Hippocampal formation (tissue), 2 donors: ENCODE measurements around the gene LKAAEAR1.

Experiments
- DNase-seq, 2 donors: peaks; one replicate each; lab custom pipeline; 2025; lab: John Stamatoyannopoulos, UW

LKAAEAR1 gene

DNA sequence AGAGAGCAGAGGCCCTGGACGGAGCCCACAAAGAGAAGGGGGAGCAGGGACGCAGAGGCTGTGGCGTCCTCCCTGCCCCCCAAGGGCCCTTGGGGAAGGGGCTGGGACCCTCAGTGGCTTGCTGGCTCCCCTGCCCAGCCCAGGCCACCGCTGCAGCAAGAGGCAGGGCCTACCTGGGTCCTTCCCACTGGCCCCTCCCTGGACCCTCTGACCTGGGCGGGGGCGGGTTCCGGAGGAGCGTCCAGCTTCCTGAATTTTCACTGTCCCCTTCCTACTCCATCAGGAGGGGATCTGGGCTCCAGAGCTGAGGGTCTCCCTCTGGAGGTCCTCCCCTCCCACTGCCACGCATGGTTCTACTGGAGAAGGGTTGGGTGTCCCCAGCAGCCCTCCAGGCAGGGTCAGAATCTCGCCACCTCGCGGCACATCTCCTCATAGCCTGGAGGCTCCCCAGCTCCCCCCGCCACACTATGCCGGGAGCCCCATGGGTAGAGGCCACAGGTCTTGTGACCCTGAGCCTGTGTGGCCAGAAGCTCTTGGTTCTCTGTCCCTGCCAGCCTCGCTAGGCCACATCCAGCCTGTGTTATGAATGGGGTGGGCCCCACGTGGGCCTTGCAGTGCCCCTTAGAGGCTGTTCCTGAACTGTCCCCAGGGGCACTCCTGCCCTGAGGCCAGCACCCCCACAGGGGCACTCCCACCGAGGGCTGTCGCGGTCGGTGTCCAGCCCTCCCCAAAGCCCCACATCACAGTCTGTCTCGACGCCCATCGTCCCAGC is 33.8 kb downstream of the LKAAEAR1 start:
- DNase-seq: no peak

DNA sequence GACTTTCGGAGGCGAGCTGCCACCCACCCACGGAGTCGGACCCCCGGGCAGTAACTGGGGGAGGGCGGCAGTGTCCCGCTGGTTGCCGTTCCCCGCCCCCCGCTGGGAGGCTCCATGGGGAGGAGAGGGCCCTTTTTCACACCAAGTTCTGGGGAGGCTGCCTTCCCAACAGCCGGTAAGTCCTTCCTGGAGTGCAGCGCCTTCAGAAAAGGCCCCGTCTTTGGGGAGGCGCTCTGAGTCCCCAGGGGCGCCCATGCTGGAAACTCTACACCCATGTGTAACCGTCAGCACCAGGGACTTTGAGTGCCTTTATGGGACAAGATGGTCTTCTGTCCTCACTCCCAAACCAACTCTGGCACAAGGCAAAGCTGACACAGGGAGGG is 34.3 kb downstream of the LKAAEAR1 start:
- DNase-seq: no peak

DNA sequence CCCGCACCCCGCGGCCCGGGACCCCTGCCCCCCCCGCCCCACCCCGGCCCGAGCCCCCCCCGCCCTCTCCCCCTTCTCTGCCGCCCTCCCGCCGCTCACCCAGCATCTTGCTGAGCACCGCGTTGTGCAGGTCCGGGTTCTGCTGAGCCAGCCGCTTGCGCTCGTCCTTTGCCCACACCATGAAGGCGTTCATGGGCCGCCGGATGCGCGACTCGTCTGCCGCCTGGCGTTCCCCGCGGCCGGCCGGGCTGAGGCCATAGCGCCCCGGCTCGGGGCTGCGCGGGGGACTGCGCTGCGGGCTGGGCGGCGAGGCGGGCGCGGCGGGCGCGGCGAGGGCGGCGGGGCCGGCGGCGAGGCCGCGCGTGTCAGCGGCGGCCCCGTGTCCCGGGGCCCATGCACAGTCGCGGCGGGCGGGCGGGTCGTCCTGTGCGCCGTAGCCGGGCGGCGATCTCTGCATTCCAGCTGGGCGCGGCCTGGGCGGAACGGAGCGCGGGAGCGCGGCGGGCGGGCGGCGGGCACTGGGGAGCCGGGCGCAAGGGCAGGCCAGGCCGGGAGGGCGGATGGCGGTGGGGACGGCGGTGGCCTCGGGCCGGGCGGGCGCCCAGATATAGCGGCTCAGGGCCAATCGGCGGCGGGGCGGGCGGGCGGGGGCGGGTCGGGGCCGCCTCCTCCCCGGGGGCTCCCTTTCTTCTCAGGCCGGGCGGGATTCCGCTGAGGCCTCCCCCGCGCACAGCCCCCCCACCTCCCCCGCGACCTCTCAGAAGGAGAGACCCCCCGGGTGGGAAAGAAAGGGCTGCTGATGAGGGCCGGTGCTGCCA is 34.9 kb downstream of the LKAAEAR1 start, which contains the start of gene SOX18:
Gene SOX18, minus strand, starts transcription at position 580 of the 818 bp plus-strand sequence. Its CDS starts 123 bp downstream, at position 457.
- DNase-seq: no peak

DNA sequence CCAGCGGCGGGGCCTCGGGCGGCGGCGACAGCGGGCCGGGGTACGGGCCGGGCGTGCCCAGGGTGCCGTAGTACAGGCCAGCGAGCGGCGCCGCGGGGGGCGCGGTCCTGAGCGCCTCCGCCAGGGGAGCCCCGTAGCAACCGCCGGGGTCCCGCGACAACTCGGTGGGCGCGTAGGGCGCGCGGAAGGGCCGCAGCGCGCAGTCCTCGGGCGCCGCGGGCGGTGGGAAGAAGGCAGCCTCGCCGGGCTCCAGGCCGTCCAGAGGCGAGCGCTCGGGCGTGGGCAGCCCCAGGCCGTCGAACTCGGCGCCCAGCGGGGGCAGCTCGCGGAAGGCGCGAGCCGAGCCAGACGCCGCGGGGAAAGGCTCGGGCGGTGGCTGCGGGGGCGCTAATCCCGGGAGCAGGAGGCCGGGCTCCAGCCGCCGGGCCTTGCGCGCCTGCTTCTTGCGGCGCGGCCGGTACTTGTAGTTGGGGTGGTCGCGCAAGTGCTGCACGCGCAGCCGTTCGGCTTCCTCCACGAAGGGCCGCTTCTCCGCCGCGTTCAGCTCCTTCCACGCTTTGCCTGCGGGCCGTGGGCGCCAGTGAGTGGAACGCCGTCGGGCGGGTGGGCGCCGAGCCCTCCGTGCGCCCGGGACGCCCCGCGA is 35.7 kb downstream of the LKAAEAR1 start:
- DNase-seq: no peak

DNA sequence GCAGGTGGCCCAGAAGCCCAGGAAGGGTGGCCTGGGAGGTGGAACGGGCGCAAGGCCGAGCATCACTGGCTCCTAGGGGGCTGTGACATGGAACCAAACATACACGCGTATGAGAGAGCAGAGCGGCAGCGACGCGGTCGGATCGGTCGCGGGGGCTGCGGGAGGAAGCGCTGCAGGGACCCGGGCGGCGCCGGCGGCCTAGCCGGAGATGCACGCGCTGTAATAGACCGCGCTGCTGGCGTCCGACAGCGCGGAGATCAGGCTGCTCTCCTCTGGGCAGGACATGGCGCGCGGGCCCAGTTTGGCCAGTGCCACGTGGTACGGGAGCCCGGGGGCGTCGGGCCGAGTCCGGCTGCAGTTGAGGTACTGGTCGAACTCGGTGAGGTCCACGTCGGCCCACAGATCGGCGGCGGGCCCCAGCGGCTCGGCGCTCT is 36.2 kb downstream of the LKAAEAR1 start:
- no peak for DNase-seq

DNA sequence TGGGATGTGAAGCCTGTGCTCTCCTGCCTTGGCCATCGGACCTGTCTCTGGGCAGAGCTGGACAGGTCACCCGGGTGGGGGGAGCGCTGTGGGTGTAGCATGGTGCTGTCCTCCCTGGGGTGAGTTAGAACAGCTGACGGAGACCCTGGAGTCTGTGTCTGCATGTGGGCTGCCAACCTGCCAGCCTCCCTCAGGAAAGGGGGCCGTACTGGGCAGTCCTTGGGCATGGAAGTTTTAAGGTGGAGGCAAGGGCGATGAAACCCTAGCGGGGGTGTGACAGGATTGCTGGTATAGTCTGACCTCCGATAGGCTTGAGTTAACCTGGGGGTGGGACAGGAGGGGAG is 37.2 kb downstream of the LKAAEAR1 start:
- no peak for DNase-seq

DNA sequence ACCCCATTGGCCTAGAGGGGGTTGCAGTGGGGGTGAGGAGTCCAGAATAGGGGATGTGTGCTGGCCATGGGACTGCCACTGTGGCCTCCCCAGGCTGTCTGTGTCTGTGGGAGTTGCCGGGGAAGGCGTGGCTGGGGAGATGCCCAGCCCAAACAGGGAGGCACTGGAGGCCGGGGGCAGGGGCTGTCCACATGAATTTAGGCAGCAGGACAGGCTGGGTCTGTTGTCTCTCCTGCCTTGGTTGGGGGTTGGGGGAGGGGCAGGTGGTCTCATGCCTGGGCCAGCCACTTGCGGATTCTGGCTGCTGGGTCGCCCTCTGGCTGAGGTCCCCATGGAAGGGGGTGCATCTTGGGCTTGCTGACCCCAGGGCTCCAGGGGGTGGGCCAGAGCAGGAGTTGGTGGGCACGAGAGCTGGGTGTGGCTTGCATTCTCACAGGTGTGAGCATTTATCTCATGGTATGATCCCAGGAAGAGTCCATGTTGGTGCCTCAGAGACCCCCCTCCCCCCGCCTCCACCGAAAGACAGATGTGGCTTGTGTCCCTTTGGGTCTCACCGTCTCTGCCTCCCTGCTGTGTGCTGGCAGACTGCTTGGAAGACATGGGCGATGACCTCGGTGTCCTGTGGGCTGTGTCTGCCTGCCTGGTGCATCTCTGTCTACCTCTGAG is 38.7 kb downstream of the LKAAEAR1 start:
- DNase-seq: no peak

DNA sequence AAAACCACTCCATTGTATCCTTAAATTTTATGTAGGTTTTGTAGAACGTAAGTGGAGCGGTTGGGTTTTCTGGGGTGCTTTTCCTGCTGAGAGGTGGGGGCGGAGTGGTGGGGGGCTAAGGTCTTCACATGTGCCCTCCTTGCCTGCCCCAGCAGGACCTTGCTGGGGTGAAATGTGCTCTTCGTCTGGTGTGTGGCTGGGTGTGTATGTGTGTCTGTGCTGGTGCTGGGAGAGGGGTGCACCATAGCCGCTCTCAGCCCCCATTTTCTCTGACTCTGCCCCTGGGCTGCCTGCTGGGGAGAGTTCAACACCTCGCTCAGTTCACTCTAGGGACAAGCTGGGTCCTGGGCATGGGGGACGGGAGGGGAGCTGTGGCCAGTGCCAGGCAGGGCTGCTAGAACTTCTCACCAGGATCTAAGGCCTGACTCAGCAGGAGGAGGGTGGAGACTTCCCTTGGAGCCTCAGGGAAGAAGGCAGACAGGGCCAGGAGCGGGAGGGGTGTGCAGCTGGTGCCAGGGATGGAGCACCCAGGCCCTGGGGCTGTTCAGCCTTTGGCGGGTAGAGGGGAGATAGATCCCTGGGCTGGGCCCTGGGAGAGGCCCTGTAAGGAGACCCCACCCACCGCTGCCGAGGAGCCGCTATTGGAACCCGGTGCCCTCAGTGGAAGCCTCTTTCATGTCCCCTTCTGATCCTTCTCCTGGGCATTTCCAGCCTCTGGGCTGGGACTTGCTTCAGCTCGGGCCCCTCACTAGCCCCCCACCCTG is 39.5 kb downstream of the LKAAEAR1 start:
- DNase-seq: no peak

DNA sequence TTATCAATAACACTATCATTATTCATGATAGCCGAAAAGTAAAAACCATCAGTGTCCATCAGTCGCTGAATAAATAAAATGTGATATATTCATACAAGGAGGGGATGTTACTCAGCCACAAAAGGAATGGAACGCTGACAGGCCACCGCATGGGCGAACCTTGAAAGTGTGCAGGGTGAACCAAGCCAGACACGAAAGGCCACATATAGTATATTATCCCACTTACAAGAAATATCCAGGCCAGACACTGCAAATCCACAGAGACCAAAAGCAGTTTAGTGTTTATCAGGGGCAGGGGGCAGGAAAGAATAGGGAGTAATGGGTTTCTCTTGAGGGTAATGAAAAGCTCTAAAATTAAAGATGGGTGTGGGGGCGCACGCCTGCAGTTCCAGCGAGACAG is 40.4 kb downstream of the LKAAEAR1 start:
- no peak for DNase-seq

DNA sequence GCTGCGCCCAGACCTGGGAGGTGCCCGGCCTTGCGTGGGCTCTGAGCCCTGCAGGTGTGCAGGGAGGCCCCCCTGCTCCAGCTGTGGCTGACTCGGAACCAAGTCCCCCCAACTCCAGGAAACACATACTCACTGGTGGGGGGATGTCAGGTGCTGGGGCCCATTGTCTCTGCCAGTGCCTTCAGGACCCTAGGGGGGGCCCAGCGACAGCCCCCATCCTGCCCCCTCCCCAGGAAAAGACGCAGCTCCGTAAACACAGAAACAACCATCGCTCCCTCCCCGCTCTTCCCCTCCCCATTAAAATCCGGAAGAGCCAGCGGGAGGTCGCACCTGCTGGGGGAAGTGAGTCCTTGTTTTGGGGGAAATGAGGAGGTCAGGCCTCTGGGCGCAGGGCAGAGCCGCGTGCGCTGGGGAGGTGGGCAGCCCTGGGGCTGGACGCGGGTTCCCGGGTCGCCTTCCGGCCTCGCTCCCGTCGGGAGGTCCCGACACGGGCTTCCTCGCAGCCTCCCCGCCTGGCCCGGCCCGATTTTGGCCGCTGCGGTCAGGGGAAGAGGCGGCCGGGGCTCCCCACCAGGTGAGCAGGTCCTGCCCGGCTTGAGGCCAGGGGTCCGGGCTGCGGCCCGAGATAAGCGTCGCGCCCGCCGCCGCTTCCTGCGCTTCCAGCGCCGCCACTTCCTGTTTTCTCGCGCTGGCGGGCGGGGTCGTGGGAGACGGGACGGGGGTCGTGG is 42.0 kb downstream of the LKAAEAR1 start:
- no peak for DNase-seq

DNA sequence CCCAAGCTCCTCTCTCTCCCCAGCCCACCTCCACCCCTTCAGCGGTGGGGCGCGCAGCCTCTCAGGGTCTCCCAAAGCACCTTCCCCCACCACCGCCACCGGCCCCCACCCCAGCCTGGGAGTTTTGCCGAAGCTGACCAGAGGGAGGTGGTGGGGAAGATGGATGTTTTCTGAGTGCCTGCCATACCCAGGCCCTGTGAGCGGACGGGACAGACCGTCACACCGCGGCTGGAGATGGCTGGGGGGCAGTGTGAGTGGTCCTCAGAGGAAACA is 42.5 kb downstream of the LKAAEAR1 start:
- no peak for DNase-seq

DNA sequence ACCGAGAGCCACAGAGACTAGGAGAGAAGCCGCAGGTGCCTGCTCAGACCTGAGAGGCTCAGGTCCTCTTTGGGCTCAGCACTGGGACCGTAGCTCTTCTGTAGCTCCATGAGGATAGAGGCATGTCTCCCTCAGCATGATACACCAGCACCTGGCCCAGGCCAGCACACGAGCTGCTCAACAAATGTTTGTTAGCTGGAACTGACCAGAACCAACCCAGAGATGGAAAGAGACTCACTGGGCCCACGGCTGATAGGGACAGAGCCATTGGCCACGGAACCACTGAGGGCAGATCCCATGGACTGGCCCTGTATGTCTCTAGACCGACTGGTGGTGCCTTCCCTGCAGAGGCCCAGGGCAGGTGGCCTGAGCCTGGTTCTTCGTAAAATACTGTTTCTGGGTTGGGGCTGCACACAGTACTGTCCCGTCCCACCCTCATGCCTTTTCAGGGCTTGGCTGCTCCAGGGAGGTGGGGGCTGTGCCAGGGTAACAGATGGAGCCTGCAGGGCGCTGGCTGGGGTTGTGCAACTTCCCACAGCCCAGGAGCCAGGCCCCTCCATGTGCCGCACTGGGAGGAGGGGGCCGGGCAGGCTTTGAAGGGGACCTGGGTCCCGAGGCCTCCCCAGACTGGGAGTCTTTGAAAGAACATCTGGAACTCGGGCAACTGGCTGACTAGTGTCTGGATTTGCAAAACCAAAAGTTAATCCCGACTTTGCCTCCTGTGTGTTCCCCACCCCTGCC is 43.0 kb downstream of the LKAAEAR1 start:
- no peak for DNase-seq

DNA sequence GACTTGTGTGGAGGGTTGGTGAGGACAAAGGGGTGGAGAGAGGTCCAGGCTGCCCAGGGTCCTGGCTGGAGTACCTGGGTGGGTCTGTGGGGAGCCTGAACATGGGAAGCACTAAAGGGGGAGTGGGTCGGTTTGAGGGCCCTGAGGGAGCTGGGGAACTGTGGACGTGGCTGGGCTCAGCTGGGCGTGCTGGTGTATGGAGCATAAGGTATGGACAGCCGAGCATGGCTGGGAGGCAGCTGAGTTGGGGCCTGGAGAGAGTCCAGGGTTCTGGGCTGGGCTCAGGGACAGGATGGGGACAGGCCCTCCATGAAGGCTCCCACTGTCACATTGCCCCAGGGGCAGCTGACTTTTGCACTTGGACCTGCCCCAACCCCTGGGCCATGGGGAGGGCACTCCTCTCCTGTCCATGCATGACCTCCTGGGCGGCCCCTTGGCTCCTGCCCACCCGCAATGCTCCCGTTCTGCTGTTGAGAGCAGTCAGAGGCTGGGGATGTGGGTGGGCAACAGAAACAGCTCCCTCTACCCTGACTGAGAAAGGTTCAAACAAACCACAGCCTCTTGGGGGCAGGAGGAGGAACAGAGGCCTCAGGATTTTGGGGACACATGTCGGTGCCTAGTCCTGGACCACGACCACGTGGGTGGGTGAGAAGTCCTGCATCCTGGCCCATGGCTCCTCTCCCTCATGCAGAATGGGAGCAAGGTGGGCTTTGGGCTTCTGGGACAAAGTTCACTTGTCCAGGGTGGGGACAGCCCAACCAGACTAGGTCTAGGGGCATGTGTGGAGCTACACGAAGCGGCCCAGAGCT is 43.8 kb downstream of the LKAAEAR1 start:
- DNase-seq: no peak

DNA sequence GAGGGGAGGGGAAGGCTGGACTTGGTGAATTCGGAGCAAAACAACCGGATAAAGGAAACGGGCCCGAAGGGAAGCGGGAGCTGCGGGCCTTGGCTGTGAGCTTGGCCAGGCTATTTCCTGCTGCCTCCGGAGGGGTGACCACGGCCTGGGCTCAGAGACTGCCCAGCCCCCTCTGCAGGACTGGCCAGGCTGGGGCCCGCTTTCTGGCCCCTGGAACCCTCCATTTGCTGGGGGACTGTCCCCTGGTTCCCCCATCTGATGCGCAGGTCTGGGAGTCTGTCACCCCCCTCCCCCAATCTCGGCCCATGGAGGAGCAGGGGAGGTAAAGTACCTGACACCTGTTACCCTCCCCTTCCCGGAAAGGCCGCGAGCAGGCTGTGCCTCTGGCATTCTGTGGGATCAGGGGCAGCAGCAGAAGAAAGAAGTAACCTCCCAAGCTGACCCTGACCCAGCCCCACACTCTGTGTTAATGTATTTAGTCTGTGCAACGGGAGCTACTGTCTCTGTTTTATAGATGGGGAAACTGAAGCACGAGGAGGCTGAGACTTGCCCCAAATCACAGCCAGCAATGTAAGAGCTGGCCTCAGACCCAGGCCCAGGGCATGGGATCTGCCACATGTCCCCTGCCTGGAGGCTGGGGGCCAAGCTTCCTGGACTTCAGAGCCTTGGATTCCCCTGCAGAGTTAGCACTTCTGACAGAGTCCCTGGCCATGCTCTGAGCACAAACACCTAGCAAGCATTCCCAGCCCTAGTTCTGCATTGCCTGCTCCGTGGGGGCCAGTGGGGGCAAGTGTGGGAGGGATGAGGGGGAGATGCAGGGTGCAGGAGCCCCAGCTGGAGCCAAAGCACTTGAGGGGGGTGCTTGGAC is 44.7 kb downstream of the LKAAEAR1 start:
- no peak for DNase-seq

DNA sequence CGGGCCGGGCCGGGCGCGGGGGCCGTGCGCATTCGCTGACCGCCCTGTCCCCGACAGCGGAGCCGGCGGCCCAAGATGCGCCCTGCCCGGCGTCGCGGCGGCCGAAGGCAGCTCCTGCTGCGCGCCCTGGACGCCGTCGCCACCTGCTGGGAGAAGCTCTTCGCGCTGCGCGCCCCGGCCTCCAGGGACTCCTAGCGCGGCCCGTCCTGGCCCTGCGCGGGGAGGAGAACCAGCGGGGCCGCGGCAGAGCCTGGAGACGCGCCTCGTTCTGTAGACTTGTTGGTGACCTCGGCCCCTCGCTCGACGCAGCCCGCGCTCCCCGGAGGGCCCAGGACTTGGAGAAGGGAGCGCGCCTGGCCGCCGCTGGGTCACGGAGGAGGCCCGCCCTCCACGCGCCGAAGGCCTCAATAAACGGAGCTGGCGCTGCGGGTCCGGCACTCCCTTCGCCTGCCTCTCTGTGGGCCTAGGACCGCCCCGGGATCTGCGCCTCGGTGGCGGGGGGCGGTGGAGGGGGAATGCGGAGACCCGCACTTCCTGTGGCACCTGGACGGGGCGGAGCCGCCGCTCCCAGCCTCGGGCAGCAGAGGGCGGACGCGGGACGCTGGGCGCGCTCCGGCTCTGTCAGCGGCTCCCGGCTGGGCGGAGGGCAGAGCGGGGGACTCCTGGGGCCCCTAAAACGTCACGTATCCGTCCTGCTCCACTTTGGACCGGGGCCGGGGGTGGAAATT is 45.5 kb downstream of the LKAAEAR1 start:
- DNase-seq: peak in 1 of 2 donors; percentile 17

DNA sequence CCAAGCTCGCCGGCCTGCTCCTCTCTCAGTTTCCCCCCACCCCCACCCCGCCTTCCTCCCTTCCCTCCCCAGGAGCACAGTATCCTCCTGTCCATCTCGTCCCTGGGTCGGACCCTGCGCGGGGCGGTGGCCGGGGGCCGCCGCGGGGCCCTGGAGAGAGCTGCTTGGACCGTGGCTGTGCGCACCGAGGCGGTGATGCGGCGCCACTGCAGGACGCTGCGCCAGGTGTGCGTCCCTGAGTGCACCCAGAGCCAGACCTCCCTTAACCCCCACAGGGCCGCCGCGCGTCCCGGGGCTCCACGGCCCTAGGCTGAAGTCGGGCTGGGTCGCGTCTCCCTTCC is 46.0 kb downstream of the LKAAEAR1 start:
- DNase-seq: no peak

DNA sequence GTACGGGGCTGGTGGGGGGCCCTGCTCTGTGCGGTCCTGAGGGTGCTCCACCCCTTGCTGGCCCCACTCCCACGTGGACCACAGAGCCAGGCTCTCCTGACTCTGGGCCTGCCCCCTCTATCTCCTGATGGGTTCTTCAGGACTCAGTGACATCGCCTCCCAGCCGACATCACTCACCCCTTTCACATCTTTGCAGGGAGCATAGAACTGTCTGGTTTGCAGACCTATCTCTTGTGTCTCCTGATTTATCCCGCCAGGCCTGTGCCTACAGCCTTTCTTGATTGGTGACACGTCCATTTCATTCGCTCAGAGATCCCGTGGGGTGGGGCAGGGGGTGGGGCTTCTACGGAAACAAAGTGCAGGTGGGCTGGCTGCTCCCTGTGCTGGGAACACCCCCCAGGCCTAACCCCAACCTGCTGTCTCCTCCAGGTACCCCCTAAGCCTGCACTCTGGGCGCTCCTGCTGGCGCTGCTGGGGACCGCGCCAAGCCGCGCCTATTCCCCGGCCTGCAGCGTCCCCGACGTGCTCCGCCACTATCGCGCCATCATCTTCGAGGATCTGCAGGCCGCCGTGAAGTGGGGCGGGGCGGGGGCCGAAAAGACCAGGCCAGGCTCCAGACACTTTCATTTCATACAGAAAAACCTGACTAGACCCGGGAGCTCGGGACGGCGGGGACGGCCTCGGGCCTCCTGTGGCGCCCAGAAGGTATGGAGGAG is 46.5 kb downstream of the LKAAEAR1 start:
- DNase-seq: no peak
